Mesenchymal stem cell (in vitro differentiated cells and primary cell): ENCODE results near the gene BEX4.

Source experiments
- DNase-seq: peaks from one replicate; pipeline ENCODE4 v3.0.0-alpha.2; 2013
- H2AFZ ChIP-seq: one replicate; pipeline ENCODE4 v1.6.1; 2013; ENCODE audit warnings: low read depth, mild to moderate bottlenecking, control low read depth, inconsistent platforms, low read length, moderate library complexity
- H2AK5ac ChIP-seq: 2 replicates; pipeline ENCODE4 v1.6.1; 2013; ENCODE audit warnings: low read length, moderate library complexity, mild to moderate bottlenecking, inconsistent platforms; ENCODE audit not compliant: severe bottlenecking
- H2BK120ac ChIP-seq: one replicate; pipeline ENCODE4 v1.6.1; 2013; ENCODE audit warnings: low read depth, mild to moderate bottlenecking, inconsistent platforms, low read length, moderate library complexity
- H2BK12ac ChIP-seq, 2 experiments: one replicate each; pipeline ENCODE4 v1.6.1; 2013; ENCODE audit warnings: inconsistent platforms in 2 of 2, low read length in 2 of 2, mild to moderate bottlenecking in 2 of 2, moderate library complexity in 2 of 2, control low read depth in 1 of 2
- H2BK15ac ChIP-seq: one replicate; pipeline ENCODE4 v1.6.1; 2013; ENCODE audit warnings: mild to moderate bottlenecking, low read depth, inconsistent platforms; ENCODE audit not compliant: poor library complexity, severe bottlenecking
- H2BK5ac ChIP-seq: 2 replicates; pipeline ENCODE4 v1.6.1; 2013; ENCODE audit warnings: low read depth, mild to moderate bottlenecking, low read length, control low read depth, inconsistent platforms; ENCODE audit not compliant: poor library complexity, severe bottlenecking
- H3K14ac ChIP-seq, 2 experiments: one replicate each; pipeline ENCODE4 v1.6.1; 2013; ENCODE audit warnings: inconsistent platforms in 2 of 2, low read length in 2 of 2, control low read depth in 1 of 2, mild to moderate bottlenecking in 1 of 2, moderate library complexity in 1 of 2
- H3K18ac ChIP-seq, 2 experiments: one replicate each; pipeline ENCODE4 v1.6.1; 2013; ENCODE audit warnings: inconsistent platforms in 2 of 2, low read length in 2 of 2, control low read depth in 1 of 2, low read depth in 1 of 2, mild to moderate bottlenecking in 1 of 2
- H3K23ac ChIP-seq, 2 experiments: one replicate each; pipeline ENCODE4 v1.6.1; 2013; ENCODE audit warnings: inconsistent platforms in 2 of 2, low read length in 2 of 2, mild to moderate bottlenecking in 2 of 2, moderate library complexity in 2 of 2, control low read depth in 1 of 2
- H3K27ac ChIP-seq: 2 replicates; pipeline ENCODE4 v1.5.1; 2013; ENCODE audit warnings: mild to moderate bottlenecking, moderate library complexity, low read length, control low read depth, inconsistent platforms; ENCODE audit not compliant: poor library complexity, severe bottlenecking
- H3K27me3 ChIP-seq, 2 experiments: 2 replicates each; pipeline versions ENCODE4 v1.6.1 to v1.7.0; 2013; ENCODE audit warnings: low read length in 2 of 2, mild to moderate bottlenecking in 2 of 2, moderate library complexity in 2 of 2, control low read depth in 1 of 2, inconsistent platforms in 1 of 2; ENCODE audit not compliant: control insufficient read depth in 1 of 2, insufficient read depth in 1 of 2
- H3K36me3 ChIP-seq, 2 experiments: 2 replicates each; pipeline versions ENCODE4 v1.6.1 to v1.7.0; 2013; ENCODE audit warnings: low read length in 2 of 2, control low read depth in 1 of 2, inconsistent platforms in 1 of 2, low read depth in 1 of 2, mild to moderate bottlenecking in 1 of 2; ENCODE audit not compliant: insufficient read depth in 2 of 2, control insufficient read depth in 1 of 2
- H3K4ac ChIP-seq, 2 experiments: one replicate each; pipeline ENCODE4 v1.6.1; 2013; ENCODE audit warnings: inconsistent platforms in 2 of 2, low read length in 2 of 2, mild to moderate bottlenecking in 2 of 2, moderate library complexity in 2 of 2, control low read depth in 1 of 2, low read depth in 1 of 2
- H3K4me1 ChIP-seq: 2 replicates; pipeline ENCODE4 v1.6.1; 2013; ENCODE audit warnings: low read depth, low read length, control low read depth; ENCODE audit not compliant: control insufficient read depth, insufficient read depth
- H3K4me2 ChIP-seq: 2 replicates; pipeline ENCODE4 v1.6.1; 2013; ENCODE audit warnings: low read length, mild to moderate bottlenecking, inconsistent platforms; ENCODE audit not compliant: poor library complexity, severe bottlenecking
- H3K4me3 ChIP-seq, 2 experiments: 2 replicates each; pipeline versions ENCODE4 v1.5.1 to v1.7.0; 2013; ENCODE audit warnings: low read length in 2 of 2, mild to moderate bottlenecking in 2 of 2, control low read depth in 1 of 2, low read depth in 1 of 2; ENCODE audit not compliant: insufficient read depth in 1 of 2
- H3K79me1 ChIP-seq: replicated peaks from 2 replicates; pipeline ENCODE4 v1.6.1; 2013; ENCODE audit warnings: mild to moderate bottlenecking, control low read depth, low read length, inconsistent platforms; ENCODE audit not compliant: poor library complexity, severe bottlenecking
- H3K9ac ChIP-seq: 2 replicates; pipeline ENCODE4 v1.7.0; 2013; ENCODE audit warnings: mild to moderate bottlenecking, low read length, moderate library complexity
- H3K9me3 ChIP-seq: 2 replicates; pipeline ENCODE4 v1.7.0; 2013; ENCODE audit warnings: mild to moderate bottlenecking, low read length; ENCODE audit not compliant: control insufficient read depth
- H4K8ac ChIP-seq: one replicate; pipeline ENCODE4 v1.6.1; 2013; ENCODE audit warnings: inconsistent platforms, mild to moderate bottlenecking, low read length, moderate library complexity
- H4K91ac ChIP-seq: one replicate; pipeline ENCODE4 v1.6.1; 2013; ENCODE audit warnings: mild to moderate bottlenecking, low read length, inconsistent platforms
- whole genome bisulfite sequencing: methylation state at CpG from one replicate; pipeline ENCODE4 v1.1.7; 2013; ENCODE audit warnings: mixed read lengths; 5-methylcytosine and 5-hydroxymethylcytosine counted together

Gene BEX4

GRCh38 chrX:103175944-103176753 lies 38.8 kb upstream of the BEX4 start:
- WGBS = 1% methylated on average over 4 of the region's 11 CpGs
- peaks cover 0 to 30% of the 10 kb centered on the region in 2 experiments for H3K27me3 ChIP-seq
- no peak overlapping the region for H4K91ac ChIP-seq
- H3K4me3 ChIP-seq = peak overlapping the region in 1 of 2 experiments; percentile 67
- no peak overlapping the region for H3K18ac ChIP-seq
- peaks cover 3% of the 10 kb centered on the region for H3K4me1 ChIP-seq
- H2BK15ac ChIP-seq = no peak overlapping the region
- H2AFZ ChIP-seq = no peak overlapping the region
- no peak overlapping the region for H2AK5ac ChIP-seq
- no peak overlapping the region for H3K14ac ChIP-seq
- no peak overlapping the region for H4K8ac ChIP-seq
- H3K9ac ChIP-seq = peak overlapping the region; percentile 60
- no peaks in the 10 kb centered on the region for H3K9me3 ChIP-seq
- no peak overlapping the region for H2BK5ac ChIP-seq
- H3K27ac ChIP-seq = no peak overlapping the region
- H3K36me3 ChIP-seq = no peaks in the 10 kb centered on the region
- no peak overlapping the region for H2BK120ac ChIP-seq
- DNase-seq = peak; percentile 45
- H2BK12ac ChIP-seq = no peak overlapping the region
- peak overlapping the region; percentile 74 for H3K4me2 ChIP-seq
- H3K23ac ChIP-seq = no peak overlapping the region
- H3K4ac ChIP-seq = no peak overlapping the region
- no peaks in the 10 kb centered on the region for H3K79me1 ChIP-seq

GRCh38 chrX:103177556-103177955 lies 37.4 kb upstream of the BEX4 start:
- H3K4me2 ChIP-seq = no peak overlapping the region
- H2BK15ac ChIP-seq = no peak overlapping the region
- H2BK120ac ChIP-seq = no peak overlapping the region
- H4K8ac ChIP-seq = no peak overlapping the region
- H2AFZ ChIP-seq = no peak overlapping the region
- H2BK5ac ChIP-seq = no peak overlapping the region
- no peaks in the 10 kb centered on the region for H3K79me1 ChIP-seq
- no peak overlapping the region for H3K23ac ChIP-seq
- no peak overlapping the region for H4K91ac ChIP-seq
- no peaks in the 10 kb centered on the region for H3K9me3 ChIP-seq
- H2BK12ac ChIP-seq = no peak overlapping the region
- H2AK5ac ChIP-seq = no peak overlapping the region
- no peak overlapping the region for H3K18ac ChIP-seq
- H3K27ac ChIP-seq = no peak overlapping the region
- H3K9ac ChIP-seq = no peak overlapping the region
- H3K27me3 ChIP-seq = peaks cover 0 to 30% of the 10 kb centered on the region in 2 experiments
- no peak overlapping the region for H3K14ac ChIP-seq
- peaks cover 3% of the 10 kb centered on the region for H3K4me1 ChIP-seq
- H3K4ac ChIP-seq = no peak overlapping the region
- DNase-seq = no peak
- no peaks in the 10 kb centered on the region for H3K36me3 ChIP-seq
- no peak overlapping the region for H3K4me3 ChIP-seq

- Histone ChIP-seq H2BK15ac (no peak overlapping the region), H2AFZ (no peak overlapping the region), H4K8ac (no peak overlapping the region), H3K14ac (no peak overlapping the region), H3K4me1 (no peaks in the 10 kb centered on the region), H3K36me3 (no peaks in the 10 kb centered on the region), H3K4ac (no peak overlapping the region), H3K23ac (no peak overlapping the region), H3K27me3 (peaks cover 0 to 19% of the 10 kb centered on the region in 2 experiments), H2BK120ac (no peak overlapping the region), H2BK12ac (no peak overlapping the region), H3K9ac (no peak overlapping the region), H2BK5ac (no peak overlapping the region), H4K91ac (no peak overlapping the region), H3K27ac (no peak overlapping the region), H3K4me3 (no peak overlapping the region), H3K9me3 (no peaks in the 10 kb centered on the region), H3K18ac (no peak overlapping the region), H3K4me2 (no peak overlapping the region), H3K79me1 (no peaks in the 10 kb centered on the region), H2AK5ac (no peak overlapping the region)
- 7% methylated on average over 9 of the region's 9 CpGs for WGBS
- DNase-seq = no peak
Observed at GRCh38 chrX:103183912-103184311, 31.0 kb upstream of the BEX4 start.

- Histone ChIP-seq H3K4me3 (no peak overlapping the region), H4K91ac (no peak overlapping the region), H3K18ac (no peak overlapping the region), H3K4me1 (no peaks in the 10 kb centered on the region), H3K9me3 (no peaks in the 10 kb centered on the region), H3K27me3 (peaks cover 0 to 14% of the 10 kb centered on the region in 2 experiments), H3K14ac (no peak overlapping the region), H3K27ac (no peak overlapping the region), H3K4ac (no peak overlapping the region), H2BK12ac (no peak overlapping the region), H2BK5ac (no peak overlapping the region), H3K23ac (no peak overlapping the region), H2BK15ac (no peak overlapping the region), H3K36me3 (no peaks in the 10 kb centered on the region), H2AFZ (no peak overlapping the region), H2AK5ac (no peak overlapping the region), H3K79me1 (no peaks in the 10 kb centered on the region), H3K9ac (no peak overlapping the region), H4K8ac (no peak overlapping the region), H2BK120ac (no peak overlapping the region), H3K4me2 (no peak overlapping the region)
- DNase-seq = peak; percentile 24
- no CpG with 5 or more reads among the region's 1 CpG for WGBS
Observed at GRCh38 chrX:103187953-103188475, 26.9 kb upstream of the BEX4 start.
